Nephron (organoid): ENCODE data around the gene SLC17A9.

ENCODE experiments used
- H3K27ac Mint-ChIP-seq, 3 experiments: 2 replicates each; pipeline ENCODE4 v1.8.0; 2020; ENCODE audit warnings: mixed read lengths in 3 of 3, mild to moderate bottlenecking in 2 of 3, moderate library complexity in 1 of 3
- H3K27me3 Mint-ChIP-seq: 2 replicates; pipeline ENCODE4 v1.8.0; 2021; ENCODE audit warnings: low read depth, mild to moderate bottlenecking, moderate library complexity, mixed read lengths
- H3K36me3 Mint-ChIP-seq: 2 replicates; pipeline ENCODE4 v1.8.0; 2020; ENCODE audit warnings: low read depth, mixed read lengths
- H3K4me1 Mint-ChIP-seq: 2 replicates; pipeline ENCODE4 v1.8.0; 2020; ENCODE audit warnings: mixed read lengths
- H3K4me3 Mint-ChIP-seq, 3 experiments: 2 replicates each; pipeline ENCODE4 v1.8.0; 2020; ENCODE audit warnings: mild to moderate bottlenecking in 3 of 3, mixed read lengths in 3 of 3, moderate library complexity in 2 of 3
- H3K9me3 Mint-ChIP-seq: 2 replicates; pipeline ENCODE4 v1.8.0; 2020; ENCODE audit warnings: mixed read lengths
- CTCF ChIP-seq, 3 experiments: fragments of 200-600 bp; sonication (generic); IDR thresholded peaks; one replicate each; pipeline ENCODE4 v1.5.0; 2021; ENCODE audit warnings: antibody characterized with exemption in 3 of 3; ENCODE audit not compliant: unreplicated experiment in 3 of 3

Gene SLC17A9

DNA sequence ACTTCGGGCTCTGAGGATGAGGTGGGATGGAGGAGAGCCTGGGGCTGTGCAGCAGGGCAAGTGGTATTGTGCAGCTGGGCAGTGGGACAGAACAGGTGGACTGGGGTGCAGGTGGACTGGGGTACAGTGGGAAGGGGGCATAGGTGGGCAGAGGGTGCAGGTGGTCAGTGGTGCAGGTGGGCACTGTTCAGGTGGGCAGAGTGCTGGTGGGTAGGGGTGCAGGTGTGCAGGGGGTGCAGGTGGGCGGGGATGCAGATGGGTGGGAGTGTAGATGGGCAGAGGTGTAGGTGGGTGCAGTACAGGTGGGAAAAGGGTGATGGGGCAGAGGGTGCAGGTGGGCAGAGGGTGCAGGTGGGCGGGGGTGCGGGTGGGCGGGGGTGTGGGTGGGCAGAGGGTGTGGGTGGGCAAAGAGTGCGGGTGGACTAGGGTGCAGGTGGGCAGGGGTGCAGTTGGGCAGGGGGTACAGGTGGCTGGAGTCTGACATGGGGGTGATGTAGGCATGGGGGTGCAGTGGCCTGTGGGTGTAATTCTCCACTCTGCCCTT lies 33.8 kb downstream of the SLC17A9 start:
- no peak for TF ChIP-seq CTCF (IDR thresholded peaks at IDR 0.05; ENCODE audit: unreplicated experiment in 3 of 3)
- no peaks in the 10 kb centered on the region for H3K9me3 Mint-ChIP-seq
- peaks cover 57% of the 10 kb centered on the region for H3K27me3 Mint-ChIP-seq
- no peak overlapping the region for H3K27ac Mint-ChIP-seq
- no peaks in the 10 kb centered on the region for H3K36me3 Mint-ChIP-seq
- no peak overlapping the region for H3K4me3 Mint-ChIP-seq
- H3K4me1 Mint-ChIP-seq = peaks cover 13% of the 10 kb centered on the region

DNA sequence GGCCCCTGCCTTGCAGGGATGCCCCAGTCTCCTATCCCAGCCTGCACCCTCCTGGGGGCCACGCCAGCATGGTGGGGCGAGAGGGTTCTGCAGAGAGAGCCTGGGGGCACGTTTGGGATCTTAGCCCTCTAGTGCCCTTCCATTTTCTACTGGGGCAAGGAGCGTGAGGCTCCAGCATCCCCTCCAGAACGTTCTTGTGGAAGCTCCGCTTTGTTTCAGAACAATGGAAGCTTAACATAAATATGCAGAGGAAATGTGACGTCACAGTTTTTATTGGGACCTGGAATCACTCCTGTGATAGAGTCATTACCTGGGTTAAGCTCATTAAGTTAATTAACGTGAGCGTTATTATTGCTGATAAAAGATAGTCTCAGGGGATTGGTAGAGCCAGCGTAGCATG lies 34.6 kb downstream of the SLC17A9 start:
- peaks cover 12% of the 10 kb centered on the region for H3K4me1 Mint-ChIP-seq
- H3K4me3 Mint-ChIP-seq = no peak overlapping the region
- H3K27me3 Mint-ChIP-seq = peaks cover 58% of the 10 kb centered on the region
- no peaks in the 10 kb centered on the region for H3K36me3 Mint-ChIP-seq
- no peak for TF ChIP-seq CTCF (IDR thresholded peaks at IDR 0.05; ENCODE audit: unreplicated experiment in 3 of 3)
- H3K9me3 Mint-ChIP-seq = no peaks in the 10 kb centered on the region
- H3K27ac Mint-ChIP-seq = no peak overlapping the region

- H3K27ac Mint-ChIP-seq = no peak overlapping the region
- peaks cover 10% of the 10 kb centered on the region for H3K4me1 Mint-ChIP-seq
- H3K36me3 Mint-ChIP-seq = no peaks in the 10 kb centered on the region
- no peak for TF ChIP-seq CTCF (IDR thresholded peaks at IDR 0.05; ENCODE audit: unreplicated experiment in 3 of 3)
- H3K27me3 Mint-ChIP-seq = peaks cover 52% of the 10 kb centered on the region
- no peaks in the 10 kb centered on the region for H3K9me3 Mint-ChIP-seq
- H3K4me3 Mint-ChIP-seq = no peak overlapping the region
Measured at GRCh38 chr20:62989201-62989601, 36.7 kb downstream of the SLC17A9 start.

GRCh38 chr20:62990306-62990825 lies 37.9 kb downstream of the SLC17A9 start:
- no peak overlapping the region for H3K4me3 Mint-ChIP-seq
- H3K4me1 Mint-ChIP-seq = no peaks in the 10 kb centered on the region
- no peaks in the 10 kb centered on the region for H3K9me3 Mint-ChIP-seq
- TF ChIP-seq CTCF (IDR thresholded peaks at IDR 0.05; ENCODE audit: unreplicated experiment in 3 of 3) = no peak
- peaks cover 53% of the 10 kb centered on the region for H3K27me3 Mint-ChIP-seq
- H3K36me3 Mint-ChIP-seq = no peaks in the 10 kb centered on the region
- no peak overlapping the region for H3K27ac Mint-ChIP-seq

DNA sequence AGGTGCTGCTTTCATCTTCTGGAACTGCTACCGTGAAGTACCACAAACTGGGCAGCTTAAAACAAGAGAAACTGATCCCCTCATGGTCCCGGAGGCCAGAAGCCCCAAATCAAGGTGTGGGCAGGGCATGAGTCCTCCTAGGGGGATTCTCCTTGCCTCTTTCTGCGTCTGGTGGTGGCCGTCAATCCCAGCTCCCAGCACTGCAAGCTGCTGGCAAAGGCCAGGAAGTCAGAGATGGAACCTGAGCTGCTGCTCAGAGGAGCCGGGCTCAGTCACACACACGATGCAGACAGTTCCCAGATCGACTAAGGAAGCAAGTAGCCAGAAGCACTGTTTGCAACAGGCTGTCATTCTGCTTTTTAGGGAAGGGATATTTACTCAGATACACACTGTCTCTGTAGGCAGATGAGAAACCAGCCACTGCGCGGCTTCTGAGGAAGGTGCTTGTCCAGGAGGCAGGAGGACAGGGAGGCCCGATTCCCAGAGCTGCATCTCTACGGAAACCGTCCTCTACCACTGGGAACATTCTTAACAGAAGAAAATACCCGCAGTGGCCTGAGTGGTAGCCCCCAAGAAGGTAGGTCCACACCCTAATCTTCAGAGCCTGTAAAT lies 38.8 kb downstream of the SLC17A9 start:
- Mint-ChIP-seq H3K4me1 (no peaks in the 10 kb centered on the region), H3K36me3 (no peaks in the 10 kb centered on the region), H3K9me3 (no peaks in the 10 kb centered on the region), H3K27me3 (peaks cover 62% of the 10 kb centered on the region), H3K4me3 (no peak overlapping the region), H3K27ac (no peak overlapping the region)
- TF ChIP-seq CTCF (IDR thresholded peaks at IDR 0.05; ENCODE audit: unreplicated experiment in 3 of 3) = no peak

DNA sequence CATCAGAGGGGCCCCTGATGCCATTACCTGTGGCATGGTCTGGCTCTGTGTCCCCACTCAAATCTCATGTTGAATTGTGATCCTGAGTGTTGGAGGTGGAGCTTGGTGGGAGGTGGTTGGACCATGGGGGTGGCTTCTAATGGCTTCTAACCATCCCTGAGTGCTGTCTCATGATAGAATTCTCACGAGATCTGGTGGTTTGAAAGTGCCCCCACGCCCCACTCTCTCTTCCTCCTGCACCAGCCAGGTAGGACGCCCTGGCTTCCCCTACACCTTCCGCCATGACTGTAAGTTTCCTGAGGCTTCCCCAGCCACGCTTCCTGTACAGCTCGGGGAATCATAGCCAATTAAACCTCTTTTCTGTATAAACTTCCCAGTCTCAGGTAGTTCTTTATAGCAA lies 39.4 kb downstream of the SLC17A9 start:
- Mint-ChIP-seq H3K4me3 (no peak overlapping the region), H3K9me3 (no peaks in the 10 kb centered on the region), H3K27ac (no peak overlapping the region), H3K27me3 (peaks cover 66% of the 10 kb centered on the region), H3K4me1 (no peaks in the 10 kb centered on the region), H3K36me3 (no peaks in the 10 kb centered on the region)
- TF ChIP-seq CTCF (IDR thresholded peaks at IDR 0.05; ENCODE audit: unreplicated experiment in 3 of 3) = no peak
